ENCODE data around the gene NSUN5. TPM values are rescaled to one million over a fixed set of nuclear protein-coding genes. Genes with fewer than 3 reads are reported as not detected.
"Not testable (repeated sequence)": the region's sequence is repeated elsewhere in the genome, so short reads cannot be mapped to it uniquely, and the experiment has no call there.

Gene NSUN5
- total RNA-seq, 1 donor from 2014 or later = 15.9 TPM

DNA sequence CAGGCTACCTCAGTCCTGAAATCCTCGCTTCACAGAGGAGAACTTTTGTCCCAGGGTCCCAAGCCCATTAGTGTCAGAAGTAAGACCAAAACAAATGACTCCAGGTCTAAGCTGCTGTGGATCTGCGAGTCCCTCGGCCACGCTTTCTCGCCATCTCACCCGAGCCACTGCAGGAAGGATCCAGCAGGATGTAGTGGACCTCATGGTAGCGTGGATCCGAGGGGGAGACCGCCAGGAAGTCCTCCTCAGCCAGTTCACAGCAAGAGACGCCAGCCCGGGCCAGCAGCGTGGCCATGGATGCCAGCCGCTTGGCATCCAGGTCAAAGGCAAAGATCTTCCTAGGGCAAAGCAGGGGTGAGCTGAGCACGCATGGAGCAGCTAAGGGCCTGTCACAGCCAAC is 4.6 kb downstream of the NSUN5 start:
- intact Hi-C loops (cut with micrococcal nuclease) = no loop called here
- Histone ChIP-seq H3K4me1 (peaks cover 15% of the 10 kb centered on the region), H3K27ac (replicated peaks) (no peak overlapping the region), H3K4me3 (no peak overlapping the region), H3K27me3 (ENCODE audit: low read depth) (no peaks in the 10 kb centered on the region), H3K36me3 (peaks cover 38% of the 10 kb centered on the region), H3K9me3 (replicated peaks) (no peaks in the 10 kb centered on the region)
- TF ChIP-seq, protein P1, sequence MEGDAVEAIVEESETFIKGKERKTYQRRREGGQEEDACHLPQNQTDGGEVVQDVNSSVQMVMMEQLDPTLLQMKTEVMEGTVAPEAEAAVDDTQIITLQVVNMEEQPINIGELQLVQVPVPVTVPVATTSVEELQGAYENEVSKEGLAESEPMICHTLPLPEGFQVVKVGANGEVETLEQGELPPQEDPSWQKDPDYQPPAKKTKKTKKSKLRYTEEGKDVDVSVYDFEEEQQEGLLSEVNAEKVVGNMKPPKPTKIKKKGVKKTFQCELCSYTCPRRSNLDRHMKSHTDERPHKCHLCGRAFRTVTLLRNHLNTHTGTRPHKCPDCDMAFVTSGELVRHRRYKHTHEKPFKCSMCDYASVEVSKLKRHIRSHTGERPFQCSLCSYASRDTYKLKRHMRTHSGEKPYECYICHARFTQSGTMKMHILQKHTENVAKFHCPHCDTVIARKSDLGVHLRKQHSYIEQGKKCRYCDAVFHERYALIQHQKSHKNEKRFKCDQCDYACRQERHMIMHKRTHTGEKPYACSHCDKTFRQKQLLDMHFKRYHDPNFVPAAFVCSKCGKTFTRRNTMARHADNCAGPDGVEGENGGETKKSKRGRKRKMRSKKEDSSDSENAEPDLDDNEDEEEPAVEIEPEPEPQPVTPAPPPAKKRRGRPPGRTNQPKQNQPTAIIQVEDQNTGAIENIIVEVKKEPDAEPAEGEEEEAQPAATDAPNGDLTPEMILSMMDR (IDR thresholded peaks at IDR 0.05; ENCODE audit: borderline replicate concordance) = no peak
- DNase-seq = no peak

DNA sequence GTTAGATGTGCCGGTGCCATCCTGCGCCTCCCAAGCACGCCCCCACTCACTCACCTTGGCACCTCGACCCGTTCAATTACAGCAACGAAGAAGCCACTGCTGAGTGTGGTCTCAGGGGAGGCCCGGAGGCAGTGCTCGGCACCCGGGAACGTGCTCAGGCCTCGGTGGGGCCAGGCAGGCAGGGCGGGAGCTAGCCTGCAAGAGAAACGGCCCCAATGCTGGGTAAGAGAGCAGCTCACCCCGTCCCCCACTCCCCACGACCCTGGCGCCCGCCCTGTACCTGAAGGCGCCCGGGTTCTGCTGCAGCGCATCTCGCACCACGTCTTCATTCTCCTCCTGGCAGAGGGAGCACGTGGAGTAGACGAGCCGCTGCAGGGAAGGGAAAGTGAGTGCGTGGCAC is 5.1 kb downstream of the NSUN5 start:
- Histone ChIP-seq H3K27me3 (ENCODE audit: low read depth) (no peaks in the 10 kb centered on the region), H3K27ac (replicated peaks) (no peak overlapping the region), H3K4me1 (peaks cover 11% of the 10 kb centered on the region), H3K9me3 (replicated peaks) (no peaks in the 10 kb centered on the region), H3K4me3 (no peak overlapping the region), H3K36me3 (peaks cover 38% of the 10 kb centered on the region)
- intact Hi-C loops (cut with micrococcal nuclease) = no loop called here
- no peak for DNase-seq
- TF ChIP-seq, protein P1 (IDR thresholded peaks at IDR 0.05; ENCODE audit: borderline replicate concordance) = no peak

DNA sequence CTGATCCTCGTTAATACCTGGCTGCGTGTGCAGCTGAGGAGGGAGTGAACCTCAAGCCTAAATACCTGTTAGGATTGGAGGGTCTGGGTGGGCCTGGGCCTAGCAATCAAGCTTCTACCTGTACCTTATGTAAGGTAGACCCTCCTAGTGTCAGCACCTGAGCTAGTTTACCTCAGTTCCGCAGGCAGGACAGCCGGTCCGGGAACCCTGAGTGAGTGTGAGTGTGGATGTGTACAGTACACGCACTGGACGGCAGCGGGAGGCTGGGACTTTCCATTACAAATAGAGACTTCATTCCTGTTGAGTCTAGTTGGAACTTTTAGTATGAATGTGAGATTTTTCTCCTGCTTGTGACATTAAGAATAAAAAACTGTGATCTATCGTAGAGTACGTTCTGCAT is 5.8 kb downstream of the NSUN5 start:
- H3K9me3 ChIP-seq (replicated peaks); H3K4me3 ChIP-seq; H3K27ac ChIP-seq (replicated peaks); H3K4me1 ChIP-seq; intact Hi-C loops (cut with micrococcal nuclease); H3K27me3 ChIP-seq (ENCODE audit: low read depth); DNase-seq: not testable (repeated sequence)
- peaks cover 38% of the 10 kb centered on the region for H3K36me3 ChIP-seq

DNA sequence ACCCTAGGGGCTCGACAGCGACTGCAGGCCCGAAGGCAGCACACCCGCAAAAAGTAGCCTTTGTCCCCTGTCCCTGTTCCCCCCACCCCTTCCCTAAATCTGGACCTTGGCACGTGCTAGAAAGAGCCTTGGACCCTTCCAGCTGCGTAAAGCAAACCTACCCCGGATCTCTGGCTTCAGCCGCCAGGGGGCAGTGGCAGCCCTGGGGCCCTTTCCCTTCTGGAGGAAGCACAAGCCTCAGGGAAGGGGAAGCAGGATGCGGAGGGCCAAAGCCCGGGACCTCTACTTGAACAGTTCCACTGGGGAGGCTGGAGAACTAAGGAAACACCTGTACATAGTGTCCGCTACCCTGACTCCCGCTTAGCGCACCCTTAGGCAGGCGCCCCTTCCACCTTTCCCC is 7.5 kb downstream of the NSUN5 start:
- intact Hi-C loops (cut with micrococcal nuclease); H3K9me3 ChIP-seq (replicated peaks); H3K4me3 ChIP-seq; H3K27ac ChIP-seq (replicated peaks); H3K4me1 ChIP-seq; H3K27me3 ChIP-seq (ENCODE audit: low read depth); DNase-seq: not testable (repeated sequence)
- peaks cover 30% of the 10 kb centered on the region for H3K36me3 ChIP-seq

DNA sequence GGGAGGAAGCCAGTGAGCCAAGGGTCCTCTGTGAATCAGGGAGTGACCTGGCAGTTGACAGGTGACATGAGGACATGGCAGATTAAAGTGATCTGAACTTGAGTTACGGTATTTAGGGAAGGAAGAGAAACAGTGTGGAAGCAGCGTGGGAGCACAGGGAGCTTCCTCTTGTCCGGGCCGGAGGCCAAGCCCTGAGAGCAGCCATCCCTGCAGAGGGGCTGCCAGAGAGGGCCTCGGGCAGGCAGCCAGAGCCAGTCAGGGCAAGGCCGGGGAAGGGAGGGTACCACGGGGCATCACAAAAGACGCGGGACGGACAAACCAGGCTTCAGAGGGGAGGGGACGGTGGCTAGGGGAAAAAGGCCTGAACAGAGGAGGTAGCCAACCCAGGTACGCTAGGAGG is 8.8 kb downstream of the NSUN5 start:
- DNase-seq; intact Hi-C loops (cut with micrococcal nuclease): not testable (repeated sequence)
- peaks cover 20% of the 10 kb centered on the region for H3K36me3 ChIP-seq

DNA sequence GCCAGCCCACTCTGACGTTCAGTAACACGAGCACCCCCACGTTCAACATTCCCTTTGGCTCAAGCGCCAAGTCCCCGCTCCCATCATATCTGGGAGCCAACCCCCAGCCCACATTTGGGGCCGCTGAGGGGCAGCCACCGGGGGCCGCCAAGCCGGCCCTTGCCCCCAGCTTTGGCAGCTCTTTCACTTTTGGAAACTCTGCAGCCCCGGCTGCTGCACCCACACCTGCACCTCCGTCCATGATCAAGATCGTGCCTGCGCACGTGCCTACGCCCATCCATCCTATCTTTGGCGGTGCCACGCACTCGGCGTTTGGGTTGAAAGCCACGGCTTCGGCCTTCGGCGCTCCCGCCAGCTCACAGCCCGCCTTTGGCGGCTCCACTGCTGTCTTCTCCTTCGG is 10.9 kb downstream of the NSUN5 start:
- intact Hi-C loops (cut with micrococcal nuclease); H3K36me3 ChIP-seq; H3K27me3 ChIP-seq (ENCODE audit: low read depth); H3K4me1 ChIP-seq; H3K27ac ChIP-seq (replicated peaks); H3K9me3 ChIP-seq (replicated peaks); DNase-seq; H3K4me3 ChIP-seq: not testable (repeated sequence)

More for the DNA sequence above, 8.8 kb downstream of the NSUN5 start:
- not testable (repeated sequence) for H3K4me3 ChIP-seq; H3K9me3 ChIP-seq (replicated peaks); H3K4me1 ChIP-seq; H3K27me3 ChIP-seq (ENCODE audit: low read depth); H3K27ac ChIP-seq (replicated peaks)

DNA sequence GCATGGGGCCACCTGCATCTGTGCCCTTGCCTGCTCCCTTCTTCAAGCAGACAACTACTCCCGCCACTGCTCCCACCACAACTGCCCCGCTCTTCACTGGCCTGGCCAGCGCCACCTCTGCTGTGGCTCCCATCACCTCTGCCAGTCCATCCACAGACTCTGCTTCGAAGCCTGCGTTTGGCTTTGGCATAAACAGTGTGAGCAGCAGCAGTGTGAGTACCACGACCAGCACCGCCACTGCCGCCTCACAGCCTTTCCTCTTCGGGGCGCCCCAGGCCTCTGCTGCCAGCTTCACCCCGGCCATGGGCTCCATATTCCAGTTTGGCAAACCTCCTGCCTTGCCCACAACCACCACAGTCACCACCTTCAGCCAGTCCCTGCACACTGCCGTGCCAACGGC is 11.4 kb downstream of the NSUN5 start:
- DNase-seq; H3K27ac ChIP-seq (replicated peaks); H3K4me3 ChIP-seq; H3K27me3 ChIP-seq (ENCODE audit: low read depth); H3K4me1 ChIP-seq; intact Hi-C loops (cut with micrococcal nuclease); H3K36me3 ChIP-seq; H3K9me3 ChIP-seq (replicated peaks): not testable (repeated sequence)

DNA sequence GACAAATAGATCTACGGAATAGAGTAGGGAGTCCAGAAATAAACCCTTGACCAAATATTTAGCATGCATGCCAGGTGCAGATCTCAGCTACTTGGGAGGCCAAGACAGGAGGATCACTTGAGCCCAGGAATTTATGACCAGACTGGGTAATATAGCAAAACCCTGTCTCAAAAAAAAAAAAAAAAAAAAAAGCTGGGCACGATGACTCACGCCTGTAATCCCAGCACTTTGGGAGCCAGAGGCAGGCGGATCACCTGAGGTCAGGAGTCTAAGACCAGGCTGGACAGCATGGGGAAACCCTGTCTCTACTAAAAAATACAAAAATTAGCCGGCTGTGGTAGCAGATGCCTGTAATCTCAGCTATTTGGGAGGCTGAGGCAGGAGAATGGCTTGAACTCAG is 31.4 kb downstream of the NSUN5 start:
- H3K4me1 ChIP-seq; H3K36me3 ChIP-seq; H3K9me3 ChIP-seq (replicated peaks); intact Hi-C loops (cut with micrococcal nuclease); H3K27ac ChIP-seq (replicated peaks); H3K27me3 ChIP-seq (ENCODE audit: low read depth); DNase-seq; H3K4me3 ChIP-seq: not testable (repeated sequence)

DNA sequence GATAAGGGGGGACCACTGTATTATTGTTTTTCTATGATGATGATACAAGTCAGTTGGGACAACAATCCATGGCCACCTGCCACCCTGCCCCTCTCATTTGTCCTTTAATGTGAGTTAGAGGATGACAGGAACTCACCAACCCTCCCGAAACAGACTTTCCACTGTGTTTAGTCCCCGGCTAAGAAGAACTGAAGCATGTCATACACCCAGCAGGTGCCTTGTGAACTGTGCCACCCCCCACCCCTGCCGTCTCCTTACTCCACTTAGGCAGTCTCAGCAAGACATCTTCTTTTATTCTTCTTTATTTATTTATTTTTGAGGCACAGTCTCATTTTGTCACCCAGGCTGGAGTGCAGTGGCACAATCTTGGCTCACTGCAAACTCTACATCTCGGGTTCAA is 40.8 kb downstream of the NSUN5 start:
- H3K4me1 ChIP-seq; intact Hi-C loops (cut with micrococcal nuclease); H3K9me3 ChIP-seq (replicated peaks); H3K36me3 ChIP-seq; DNase-seq; H3K27me3 ChIP-seq (ENCODE audit: low read depth); H3K27ac ChIP-seq (replicated peaks); H3K4me3 ChIP-seq: not testable (repeated sequence)

DNA sequence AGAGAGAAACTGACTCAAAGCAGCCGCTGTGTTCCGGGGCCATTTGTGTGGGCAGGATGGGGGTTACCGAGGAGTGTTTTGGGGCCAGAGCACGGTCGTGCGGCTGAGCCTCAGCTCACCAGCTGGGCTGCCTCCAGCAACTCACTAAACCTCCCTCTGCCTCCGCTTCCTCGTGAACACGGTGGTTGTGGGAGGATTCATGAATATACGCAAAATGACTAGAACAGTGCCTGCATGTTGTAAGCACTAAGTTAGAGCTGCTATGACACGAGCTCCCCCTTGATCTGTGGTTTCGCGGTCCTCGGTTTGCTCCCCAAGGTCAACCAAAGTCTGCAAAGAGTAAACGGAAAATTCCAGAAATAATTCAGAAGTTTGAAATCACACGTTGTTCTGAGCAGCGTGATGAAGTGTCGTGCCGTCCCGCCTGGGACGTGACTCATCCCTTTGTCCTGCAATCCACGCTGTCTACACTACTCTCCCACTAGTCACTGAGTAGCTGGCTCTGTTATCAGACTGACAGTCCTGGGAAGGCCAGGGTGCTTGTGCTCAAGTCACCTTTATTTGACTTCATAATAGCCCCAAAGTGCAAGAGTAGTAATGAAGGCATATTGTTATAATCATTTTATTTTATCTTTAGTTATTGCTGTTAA is 41.8 kb downstream of the NSUN5 start:
- H3K27ac ChIP-seq (replicated peaks); H3K27me3 ChIP-seq (ENCODE audit: low read depth); H3K36me3 ChIP-seq; H3K9me3 ChIP-seq (replicated peaks); H3K4me1 ChIP-seq; intact Hi-C loops (cut with micrococcal nuclease); H3K4me3 ChIP-seq; DNase-seq: not testable (repeated sequence)

DNA sequence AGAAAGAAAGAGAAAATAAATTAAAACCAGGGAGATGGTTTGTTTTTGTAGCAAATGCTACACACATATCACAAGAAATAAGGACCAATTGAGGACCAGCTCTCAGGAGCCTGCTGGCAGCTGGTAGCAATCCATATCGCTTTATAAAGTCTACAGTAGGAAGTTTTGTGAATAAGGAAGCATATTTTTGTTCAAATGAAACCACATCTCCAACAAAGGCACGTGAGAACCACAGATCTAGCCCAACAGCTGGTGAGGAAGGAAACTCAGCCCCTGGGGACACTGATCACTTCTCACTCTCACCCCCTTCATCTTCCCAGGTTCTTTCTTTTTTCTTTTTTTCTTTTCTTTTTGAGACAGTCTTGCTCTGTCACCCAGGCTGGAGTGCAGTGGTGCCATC is 46.2 kb downstream of the NSUN5 start:
- H3K27me3 ChIP-seq (ENCODE audit: low read depth); intact Hi-C loops (cut with micrococcal nuclease); H3K4me1 ChIP-seq; H3K36me3 ChIP-seq; DNase-seq; H3K4me3 ChIP-seq; H3K9me3 ChIP-seq (replicated peaks); H3K27ac ChIP-seq (replicated peaks): not testable (repeated sequence)

All from left ventricle myocardium inferior (tissue), 1 donor.